Stimulated activated CD4-positive, alpha-beta T cell treated with anti-CD3 and anti-CD28 coated beads, Interleukin-15, amount 100 ng/mL, for 24 hours (primary cell): ENCODE measurements around the gene MAGEA2.
"Not testable (repeated sequence)": the region's sequence is repeated elsewhere in the genome, so short reads cannot be mapped to it uniquely, and the experiment has no call there.

Experiments
- DNase-seq: peaks from one replicate; pipeline ENCODE4 v3.0.0-alpha.2; 2020

The MAGEA2 gene, protein sequence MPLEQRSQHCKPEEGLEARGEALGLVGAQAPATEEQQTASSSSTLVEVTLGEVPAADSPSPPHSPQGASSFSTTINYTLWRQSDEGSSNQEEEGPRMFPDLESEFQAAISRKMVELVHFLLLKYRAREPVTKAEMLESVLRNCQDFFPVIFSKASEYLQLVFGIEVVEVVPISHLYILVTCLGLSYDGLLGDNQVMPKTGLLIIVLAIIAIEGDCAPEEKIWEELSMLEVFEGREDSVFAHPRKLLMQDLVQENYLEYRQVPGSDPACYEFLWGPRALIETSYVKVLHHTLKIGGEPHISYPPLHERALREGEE

DNA sequence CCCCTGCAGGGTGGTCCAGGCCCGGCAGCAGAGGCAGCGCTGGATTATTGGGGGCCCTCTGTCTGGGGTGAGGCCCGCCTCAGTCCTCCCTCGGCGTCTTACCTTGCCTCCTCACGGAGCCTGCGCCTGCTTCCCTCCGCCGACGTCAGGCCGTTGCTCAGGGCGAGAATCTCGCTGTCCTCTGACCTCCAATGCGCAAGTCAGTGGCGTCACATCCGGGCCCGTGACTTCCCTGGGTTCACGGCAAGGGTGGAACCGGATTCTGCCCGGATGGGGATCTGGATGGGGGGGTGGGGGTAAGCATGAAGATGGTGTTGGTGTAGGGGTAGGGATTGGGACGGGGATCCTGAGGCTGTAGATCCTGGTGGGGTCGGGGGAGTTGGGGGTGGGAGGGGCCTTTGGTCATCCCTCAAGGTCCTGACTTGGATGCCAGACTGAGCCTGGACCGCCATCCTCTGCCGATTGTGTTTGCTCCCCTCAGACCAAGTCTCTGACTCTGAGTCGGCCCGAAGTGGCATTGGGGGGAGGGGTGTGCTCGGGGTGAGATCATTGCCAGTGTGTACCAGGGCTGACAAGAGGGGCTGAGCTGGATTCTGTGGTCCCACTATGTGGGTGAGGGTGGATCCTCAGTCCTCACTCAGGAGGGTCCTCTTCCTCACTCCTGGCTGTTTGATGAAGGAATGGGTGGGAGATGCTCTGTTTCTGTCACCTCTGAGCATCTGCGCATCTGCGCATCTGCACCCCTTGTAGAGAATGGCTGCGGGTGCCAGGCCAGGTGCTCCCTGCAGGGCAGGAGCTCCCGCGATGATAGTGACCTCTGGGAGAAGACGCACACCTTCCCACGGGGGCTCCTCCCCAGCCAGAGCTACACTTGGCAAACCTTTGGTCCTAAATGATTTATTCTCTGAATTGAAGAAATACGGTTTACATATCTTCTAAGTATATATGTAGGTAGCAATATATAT lies at the start of gene MAGEA2:
MAGEA2 (minus strand) TSS at position 157 of the 965 bp plus-strand sequence. CDS start 2,479 bp downstream, outside the sequence.
- DNase-seq: not testable (repeated sequence)

DNA sequence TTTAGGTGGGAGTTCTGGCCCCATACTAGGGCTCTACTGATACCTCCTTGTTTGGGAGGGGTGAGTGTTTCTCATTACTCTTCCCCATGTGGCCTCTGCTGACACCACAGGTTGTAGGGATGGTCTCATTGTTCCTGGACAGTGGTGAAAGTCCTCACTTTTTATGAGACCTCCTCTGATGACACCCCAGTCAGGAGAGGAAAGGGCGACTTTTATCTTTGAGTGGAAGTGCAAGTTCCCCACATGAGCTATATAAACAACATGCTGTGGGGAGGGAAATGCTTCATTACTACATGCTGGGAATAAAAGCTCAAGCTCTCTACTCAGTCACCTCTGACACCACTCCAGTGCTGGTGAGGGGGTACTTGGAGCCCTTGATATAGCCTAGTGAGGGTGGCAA lies 45.3 kb upstream of the MAGEA2 start:
- DNase-seq: no peak

DNA sequence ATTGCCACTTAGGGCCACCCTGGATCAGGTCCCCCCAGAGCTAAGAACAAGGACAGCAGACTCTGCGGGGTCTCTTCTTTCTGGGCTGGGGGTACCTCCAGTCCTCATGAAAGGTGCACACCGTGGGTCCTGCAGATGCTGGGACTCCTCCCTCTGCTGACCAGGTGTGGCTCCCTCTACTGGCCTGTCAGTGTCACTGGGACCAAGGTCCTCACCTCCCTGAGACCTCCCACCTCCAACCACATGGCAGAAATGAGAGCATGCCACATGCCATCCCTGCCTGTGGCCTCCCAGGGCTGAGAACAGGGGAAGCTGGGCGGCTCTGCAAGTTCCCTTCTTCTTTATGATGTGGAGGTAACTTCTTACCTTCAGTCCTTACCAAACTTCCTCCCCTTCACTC lies 33.4 kb upstream of the MAGEA2 start:
- DNase-seq: not testable (repeated sequence)

DNA sequence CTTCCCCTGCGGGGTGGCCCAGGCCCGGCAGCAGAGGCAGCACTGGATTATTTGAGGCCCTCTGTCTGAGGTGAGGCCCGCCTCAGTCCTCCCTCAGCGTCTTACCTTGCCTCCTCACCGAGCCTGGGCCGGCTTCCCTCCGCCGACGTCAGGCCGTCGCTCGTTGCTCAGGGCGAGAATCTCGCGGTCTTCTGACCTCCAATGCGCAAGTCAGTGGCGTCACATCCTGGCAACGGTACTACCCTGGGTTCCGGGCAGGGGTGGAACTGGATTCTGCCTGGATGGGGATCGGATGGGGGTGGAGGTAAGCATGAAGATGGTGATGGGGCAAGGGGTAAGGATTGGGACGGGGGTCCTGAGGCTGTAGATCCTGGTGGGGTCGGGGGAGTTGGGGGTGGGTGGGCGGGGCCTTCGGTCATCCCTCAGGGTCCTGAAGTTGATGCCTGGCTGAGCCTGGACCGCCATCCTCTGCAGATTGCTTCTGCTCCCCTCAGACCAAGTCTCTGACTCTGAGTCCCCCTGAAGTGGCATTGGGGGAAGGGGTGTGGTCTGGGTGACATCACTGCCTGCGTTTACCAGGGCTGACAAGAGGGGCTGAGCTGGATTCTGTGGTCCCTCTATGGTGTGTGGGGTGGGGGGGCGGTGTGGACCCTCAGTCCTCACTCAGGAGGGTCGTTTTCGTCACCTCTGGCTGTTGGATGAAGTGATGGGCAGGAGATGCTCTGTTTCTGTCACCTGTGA lies 16.1 kb upstream of the MAGEA2 start, which contains the start of gene MAGEA6:
MAGEA6 (minus strand) TSS at position 141 of the 741 bp plus-strand sequence. CDS start 2,039 bp downstream, outside the sequence.
- DNase-seq: not testable (repeated sequence)

DNA sequence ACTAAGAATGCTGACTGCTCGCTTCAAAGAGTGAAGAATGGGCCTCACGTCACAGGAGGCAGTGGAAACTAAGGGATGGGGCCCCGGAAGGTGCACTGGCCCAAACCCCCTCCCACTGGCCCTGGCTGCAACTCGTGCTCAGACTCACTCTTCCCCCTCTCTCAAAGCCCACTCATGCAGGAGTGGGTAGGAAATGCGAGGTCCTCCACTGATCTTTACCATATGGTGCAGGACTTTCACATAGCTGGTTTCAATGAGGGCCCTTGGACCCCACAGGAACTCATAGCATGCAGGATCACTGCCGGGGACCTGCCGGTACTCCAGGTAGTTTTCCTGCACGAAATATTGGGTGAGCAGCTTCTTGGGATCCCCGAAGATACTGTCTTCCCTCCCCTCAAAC lies 12.9 kb upstream of the MAGEA2 start:
- DNase-seq: not testable (repeated sequence)

DNA sequence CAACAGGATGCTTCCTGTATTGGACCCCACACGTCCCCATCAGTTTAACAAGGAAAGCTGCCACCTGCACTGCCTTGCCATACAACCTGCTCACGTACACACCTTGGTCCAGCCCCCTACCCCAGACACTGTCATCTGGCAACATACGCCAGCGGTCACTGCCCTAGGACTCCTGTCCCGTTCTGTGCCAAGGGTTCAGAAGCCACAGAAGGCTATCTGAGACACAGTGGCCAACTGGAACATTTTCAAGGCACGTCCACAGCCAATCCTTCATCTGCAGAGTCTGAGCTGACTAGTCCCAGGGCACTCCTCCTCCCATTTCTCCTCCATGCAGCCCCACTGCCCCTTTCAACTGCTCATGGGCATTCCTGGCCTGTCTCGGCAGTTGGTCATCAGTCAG lies 7.9 kb upstream of the MAGEA2 start:
- DNase-seq: not testable (repeated sequence)

DNA sequence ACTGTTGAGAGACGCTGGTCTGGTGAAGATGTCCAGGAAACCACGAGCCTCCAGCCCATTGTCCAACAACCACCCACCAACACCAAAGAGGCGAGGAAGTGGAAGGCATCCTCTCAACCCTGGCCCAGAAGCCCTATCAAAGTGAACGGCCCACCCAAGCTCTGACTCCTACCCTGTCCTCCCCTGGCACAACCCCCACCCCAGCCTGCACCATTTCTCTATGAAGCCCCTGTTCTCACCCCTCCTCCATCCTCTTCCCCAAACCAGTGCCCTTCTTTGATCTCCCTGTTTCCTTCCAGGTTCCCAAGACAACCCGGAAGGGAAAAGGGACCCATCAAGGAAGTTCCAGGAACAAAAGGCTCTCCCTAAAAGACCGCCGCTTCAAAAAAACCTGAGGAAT lies 5.9 kb upstream of the MAGEA2 start:
- not testable (repeated sequence) for DNase-seq

DNA sequence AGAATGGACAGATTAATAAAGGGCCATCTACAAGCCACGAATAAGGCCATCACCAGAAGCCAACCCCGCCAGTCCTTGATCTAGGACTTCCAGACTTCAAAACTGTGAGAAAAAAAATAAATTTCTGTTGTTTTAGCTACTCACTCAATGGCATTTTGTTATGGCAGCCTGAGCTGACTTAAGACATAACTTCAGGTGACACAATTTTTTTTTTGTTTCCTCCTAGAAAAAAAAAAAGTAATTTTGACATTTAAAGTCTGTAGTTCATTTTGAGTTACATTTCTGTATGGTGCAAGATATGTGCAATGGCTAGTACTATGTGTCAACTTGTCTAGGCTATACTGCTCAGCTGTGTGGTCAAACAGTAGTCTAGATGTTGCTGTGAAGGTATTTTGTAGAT lies 5.3 kb upstream of the MAGEA2 start, which contains the start of gene CSAG3:
CSAG3 (plus strand) TSS at position 301 of the 400 bp plus-strand sequence.
- DNase-seq: not testable (repeated sequence)

DNA sequence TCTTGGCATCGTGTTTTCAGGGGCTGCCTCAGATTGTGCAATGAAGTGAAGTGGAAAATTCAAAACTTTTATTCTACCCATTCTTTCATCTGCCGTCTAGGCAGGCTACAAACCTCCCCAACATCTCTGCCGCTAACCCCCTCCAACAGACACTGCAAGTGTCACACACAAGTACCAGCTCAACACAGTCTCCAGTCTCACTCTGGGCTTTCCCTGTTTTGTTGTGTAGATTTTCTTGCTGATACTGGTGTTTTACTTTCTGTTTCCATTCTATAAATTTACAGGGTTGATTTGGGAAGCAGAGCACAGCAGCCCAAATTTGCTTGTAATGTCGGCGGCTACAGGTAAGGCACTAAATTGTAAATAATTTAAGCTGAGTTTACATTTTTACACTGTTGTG lies 1.2 kb upstream of the MAGEA2 start:
- not testable (repeated sequence) for DNase-seq

DNA sequence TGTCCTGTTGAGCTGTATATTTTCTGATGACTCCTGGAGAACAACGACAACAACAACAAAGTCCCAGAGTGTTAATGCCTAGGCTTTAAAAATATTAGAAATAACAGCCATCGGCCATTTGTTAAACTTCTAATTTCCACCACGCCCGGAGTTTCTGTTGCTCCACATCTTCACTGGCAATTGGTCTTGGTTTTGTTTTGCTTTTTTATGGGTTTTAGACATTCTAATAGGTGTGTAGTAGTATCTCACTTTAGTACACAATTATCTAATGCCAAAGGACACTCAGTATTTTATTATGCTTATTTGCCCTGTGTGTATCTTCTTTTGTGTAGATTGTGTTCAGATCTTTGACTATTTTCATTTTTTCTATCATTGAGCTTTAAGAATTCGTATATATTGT lies 15.1 kb downstream of the MAGEA2 start:
- no peak for DNase-seq

DNA sequence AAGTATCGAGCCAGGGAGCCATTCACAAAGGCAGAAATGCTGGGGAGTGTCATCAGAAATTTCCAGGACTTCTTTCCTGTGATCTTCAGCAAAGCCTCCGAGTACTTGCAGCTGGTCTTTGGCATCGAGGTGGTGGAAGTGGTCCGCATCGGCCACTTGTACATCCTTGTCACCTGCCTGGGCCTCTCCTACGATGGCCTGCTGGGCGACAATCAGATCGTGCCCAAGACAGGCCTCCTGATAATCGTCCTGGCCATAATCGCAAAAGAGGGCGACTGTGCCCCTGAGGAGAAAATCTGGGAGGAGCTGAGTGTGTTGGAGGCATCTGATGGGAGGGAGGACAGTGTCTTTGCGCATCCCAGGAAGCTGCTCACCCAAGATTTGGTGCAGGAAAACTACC lies 17.1 kb downstream of the MAGEA2 start:
- not testable (repeated sequence) for DNase-seq

DNA sequence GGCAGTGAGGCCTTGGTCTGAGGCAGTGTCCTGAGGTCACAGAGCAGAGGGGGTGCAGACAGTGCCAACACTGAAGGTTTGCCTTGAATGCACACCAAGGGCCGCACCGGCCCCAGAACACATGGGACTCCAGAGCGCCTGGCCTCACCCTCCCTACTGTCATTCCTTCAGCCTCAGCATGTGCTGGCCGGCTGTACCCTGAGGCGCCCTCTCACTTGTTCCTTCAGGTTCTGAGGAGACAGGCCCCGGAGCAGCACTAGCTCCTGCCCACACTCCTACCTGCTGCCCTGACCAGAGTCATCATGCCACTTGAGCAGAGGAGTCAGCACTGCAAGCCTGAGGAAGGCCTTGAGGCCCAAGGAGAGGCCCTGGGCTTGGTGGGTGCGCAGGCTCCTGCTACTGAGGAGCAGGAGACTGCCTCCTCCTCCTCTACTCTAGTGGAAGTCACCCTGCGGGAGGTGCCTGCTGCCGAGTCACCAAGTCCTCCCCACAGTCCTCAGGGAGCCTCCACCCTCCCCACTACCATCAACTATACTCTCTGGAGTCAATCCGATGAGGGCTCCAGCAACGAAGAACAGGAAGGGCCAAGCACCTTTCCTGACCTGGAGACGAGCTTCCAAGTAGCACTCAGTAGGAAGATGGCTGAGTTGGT lies 17.7 kb downstream of the MAGEA2 start:
- no peak for DNase-seq

DNA sequence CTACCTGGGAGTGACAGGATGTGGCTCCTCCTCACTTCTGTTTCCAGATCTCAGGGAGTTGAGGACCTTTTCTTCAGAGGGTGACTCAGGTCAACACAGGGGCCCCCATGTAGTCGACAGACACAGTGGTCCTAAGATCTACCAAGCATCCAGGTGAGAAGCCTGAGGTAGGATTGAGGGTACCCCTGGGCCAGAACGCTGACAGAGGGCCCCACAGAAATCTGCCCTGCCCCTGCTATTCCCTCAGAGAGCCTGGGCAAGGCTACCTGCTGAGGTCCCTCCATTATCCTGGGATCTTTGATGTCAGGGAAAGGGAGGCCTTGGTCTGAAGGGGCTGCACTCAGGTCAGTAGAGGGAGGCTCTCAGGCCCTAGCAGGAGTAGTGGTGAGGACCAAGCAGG lies 18.5 kb downstream of the MAGEA2 start:
- DNase-seq: no peak

DNA sequence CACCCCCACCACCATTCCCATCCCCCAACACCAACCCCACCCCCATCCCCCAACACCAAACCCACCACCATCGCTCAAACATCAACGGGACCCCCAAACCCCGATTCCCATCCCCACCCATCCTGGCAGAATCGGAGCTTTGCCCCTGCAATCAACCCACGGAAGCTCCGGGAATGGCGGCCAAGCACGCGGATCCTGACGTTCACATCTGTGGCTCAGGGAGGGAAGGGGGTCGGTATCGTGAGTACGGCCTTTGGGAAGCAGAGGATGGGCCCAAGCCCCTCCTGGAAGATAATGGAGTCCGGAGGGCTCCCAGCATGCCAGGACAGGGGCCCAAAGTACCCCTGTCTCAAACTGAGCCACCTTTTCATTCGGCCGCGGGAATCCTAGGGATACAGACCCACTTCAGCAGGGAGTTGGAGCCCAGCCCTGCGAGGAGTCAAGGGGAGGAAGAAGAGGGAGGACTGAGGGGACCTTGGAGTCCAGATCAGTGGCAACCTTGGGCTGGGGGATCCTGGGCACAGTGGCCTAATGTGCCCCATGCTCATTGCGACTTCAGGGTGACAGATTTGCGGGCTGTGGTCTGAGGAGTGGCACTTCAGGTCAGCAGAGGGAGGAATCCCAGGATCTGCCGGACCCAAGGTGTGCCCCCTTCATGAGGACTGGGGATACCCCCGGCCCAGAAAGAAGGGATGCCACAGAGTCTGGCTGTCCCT lies 19.3 kb downstream of the MAGEA2 start:
- DNase-seq: not testable (repeated sequence)

DNA sequence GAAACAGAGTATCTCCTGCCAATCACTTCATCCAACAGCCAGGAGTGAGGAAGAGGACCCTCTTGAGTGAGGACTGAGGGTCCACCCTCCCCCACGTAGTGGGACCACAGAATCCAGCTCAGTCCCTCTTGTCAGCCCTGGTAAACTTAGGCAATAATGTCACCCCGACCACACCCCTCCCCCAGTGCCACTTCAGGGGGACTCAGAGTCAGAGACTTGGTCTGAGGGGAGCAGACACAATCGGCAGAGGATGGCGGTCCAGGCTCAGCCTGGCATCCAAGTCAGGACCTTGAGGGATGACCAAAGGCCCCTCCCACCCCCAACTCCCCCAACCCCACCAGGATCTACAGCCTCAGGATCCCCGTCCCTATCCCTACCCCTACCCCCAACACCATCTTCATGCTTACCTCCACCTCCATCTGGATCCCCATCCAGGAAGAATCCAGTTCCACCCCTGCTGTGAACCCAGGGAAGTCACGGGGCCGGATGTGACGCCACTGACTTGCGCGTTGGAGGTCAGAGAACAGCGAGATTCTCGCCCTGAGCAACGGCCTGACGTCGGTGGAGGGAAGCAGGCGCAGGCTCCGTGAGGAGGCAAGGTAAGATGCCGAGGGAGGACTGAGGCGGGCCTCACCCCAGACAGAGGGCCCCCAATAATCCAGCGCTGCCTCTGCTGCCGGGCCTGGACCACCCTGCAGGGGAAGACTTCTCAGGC lies 20.2 kb downstream of the MAGEA2 start, which contains the start of the genes CSAG1 and MAGEA12:
CSAG1 (minus strand) TSS at position 461 of the 715 bp plus-strand sequence. CDS start 1,261 bp downstream, outside the sequence.
MAGEA12 (plus strand) TSS at position 497 of the 715 bp plus-strand sequence. CDS start 2,405 bp downstream, outside the sequence.
- DNase-seq: no peak

DNA sequence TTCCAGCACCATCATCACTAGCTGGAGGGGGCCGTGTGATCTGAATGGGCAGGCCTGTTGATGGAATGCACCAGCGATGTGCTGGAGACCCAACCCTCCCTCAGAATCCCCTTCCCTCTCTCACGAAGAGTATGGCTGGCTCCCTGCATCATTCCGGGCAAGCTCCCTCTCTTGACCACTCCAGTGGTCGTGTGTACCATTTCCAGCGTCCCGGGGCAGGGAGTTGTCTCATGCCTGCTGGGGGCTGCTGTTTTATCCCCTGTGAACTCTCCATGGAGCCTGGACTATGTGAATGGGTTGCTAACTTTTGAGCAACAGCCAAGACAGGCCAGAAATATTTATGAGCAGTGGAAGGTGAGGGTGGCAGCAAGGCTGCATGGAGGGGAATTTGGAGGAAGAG lies 28.2 kb downstream of the MAGEA2 start:
- no peak for DNase-seq

DNA sequence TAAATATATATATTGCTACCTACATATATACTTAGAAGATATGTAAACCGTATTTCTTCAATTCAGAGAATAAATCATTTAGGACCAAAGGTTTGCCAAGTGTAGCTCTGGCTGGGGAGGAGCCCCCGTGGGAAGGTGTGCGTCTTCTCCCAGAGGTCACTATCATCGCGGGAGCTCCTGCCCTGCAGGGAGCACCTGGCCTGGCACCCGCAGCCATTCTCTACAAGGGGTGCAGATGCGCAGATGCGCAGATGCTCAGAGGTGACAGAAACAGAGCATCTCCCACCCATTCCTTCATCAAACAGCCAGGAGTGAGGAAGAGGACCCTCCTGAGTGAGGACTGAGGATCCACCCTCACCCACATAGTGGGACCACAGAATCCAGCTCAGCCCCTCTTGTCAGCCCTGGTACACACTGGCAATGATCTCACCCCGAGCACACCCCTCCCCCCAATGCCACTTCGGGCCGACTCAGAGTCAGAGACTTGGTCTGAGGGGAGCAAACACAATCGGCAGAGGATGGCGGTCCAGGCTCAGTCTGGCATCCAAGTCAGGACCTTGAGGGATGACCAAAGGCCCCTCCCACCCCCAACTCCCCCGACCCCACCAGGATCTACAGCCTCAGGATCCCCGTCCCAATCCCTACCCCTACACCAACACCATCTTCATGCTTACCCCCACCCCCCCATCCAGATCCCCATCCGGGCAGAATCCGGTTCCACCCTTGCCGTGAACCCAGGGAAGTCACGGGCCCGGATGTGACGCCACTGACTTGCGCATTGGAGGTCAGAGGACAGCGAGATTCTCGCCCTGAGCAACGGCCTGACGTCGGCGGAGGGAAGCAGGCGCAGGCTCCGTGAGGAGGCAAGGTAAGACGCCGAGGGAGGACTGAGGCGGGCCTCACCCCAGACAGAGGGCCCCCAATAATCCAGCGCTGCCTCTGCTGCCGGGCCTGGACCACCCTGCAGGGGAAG lies 39.5 kb downstream of the MAGEA2 start, which contains the start of gene MAGEA2B:
MAGEA2B (plus strand) TSS at position 814 of the 973 bp plus-strand sequence. CDS start 2,479 bp downstream, outside the sequence.
- DNase-seq: not testable (repeated sequence)

DNA sequence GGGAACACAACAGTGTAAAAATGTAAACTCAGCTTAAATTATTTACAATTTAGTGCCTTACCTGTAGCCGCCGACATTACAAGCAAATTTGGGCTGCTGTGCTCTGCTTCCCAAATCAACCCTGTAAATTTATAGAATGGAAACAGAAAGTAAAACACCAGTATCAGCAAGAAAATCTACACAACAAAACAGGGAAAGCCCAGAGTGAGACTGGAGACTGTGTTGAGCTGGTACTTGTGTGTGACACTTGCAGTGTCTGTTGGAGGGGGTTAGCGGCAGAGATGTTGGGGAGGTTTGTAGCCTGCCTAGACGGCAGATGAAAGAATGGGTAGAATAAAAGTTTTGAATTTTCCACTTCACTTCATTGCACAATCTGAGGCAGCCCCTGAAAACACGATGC lies 40.4 kb downstream of the MAGEA2 start:
- DNase-seq: not testable (repeated sequence)

DNA sequence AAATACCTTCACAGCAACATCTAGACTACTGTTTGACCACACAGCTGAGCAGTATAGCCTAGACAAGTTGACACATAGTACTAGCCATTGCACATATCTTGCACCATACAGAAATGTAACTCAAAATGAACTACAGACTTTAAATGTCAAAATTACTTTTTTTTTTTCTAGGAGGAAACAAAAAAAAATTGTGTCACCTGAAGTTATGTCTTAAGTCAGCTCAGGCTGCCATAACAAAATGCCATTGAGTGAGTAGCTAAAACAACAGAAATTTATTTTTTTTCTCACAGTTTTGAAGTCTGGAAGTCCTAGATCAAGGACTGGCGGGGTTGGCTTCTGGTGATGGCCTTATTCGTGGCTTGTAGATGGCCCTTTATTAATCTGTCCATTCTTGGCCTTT lies 44.5 kb downstream of the MAGEA2 start, which contains the start of gene CSAG2:
CSAG2 (minus strand) TSS at position 101 of the 400 bp plus-strand sequence. CDS start 161 bp downstream, outside the sequence.
- not testable (repeated sequence) for DNase-seq
